GM23338 (cell line): ENCODE data around the gene PLIN4. TPM values are rescaled to one million over a fixed set of nuclear protein-coding genes. Genes with fewer than 3 reads are reported as not detected.

ENCODE experiments used
- ATAC-seq: fragments of 200-7000 bp; cut with Tn5 transposase; 3 replicates; pipeline ENCODE4 v1.9.1; 2020
- DNase-seq: peaks from one replicate; pipeline ENCODE4 v3.0.0-alpha.2; 2015; ENCODE audit warnings: low spot score
- H2AFZ ChIP-seq: fragments of 200-600 bp; sonication (generic); 2 replicates; pipeline ENCODE4 v1.8.0; 2016; ENCODE audit warnings: antibody characterized with exemption, mild to moderate bottlenecking, moderate library complexity
- H3F3A ChIP-seq: fragments of 200-600 bp; sonication (generic); replicated peaks from 2 replicates; pipeline ENCODE4 v1.8.0; 2017; ENCODE audit warnings: antibody characterized with exemption, mixed run types, low read depth
- H3K27ac ChIP-seq: fragments of 200-600 bp; sonication (generic); 2 replicates; pipeline ENCODE4 v1.6.1; 2016; ENCODE audit warnings: low read depth
- H3K27me3 ChIP-seq: fragments of 200-600 bp; sonication (generic); 2 replicates; pipeline ENCODE4 v1.8.0; 2016; ENCODE audit warnings: mild to moderate bottlenecking, mixed run types, moderate library complexity; ENCODE audit not compliant: insufficient read depth
- H3K36me3 ChIP-seq: fragments of 200-600 bp; sonication (generic); 2 replicates; pipeline ENCODE4 v1.8.0; 2016; ENCODE audit warnings: mild to moderate bottlenecking; ENCODE audit not compliant: insufficient read depth
- H3K4me1 ChIP-seq: fragments of 200-600 bp; sonication (generic); 2 replicates; pipeline ENCODE4 v1.8.0; 2016; ENCODE audit warnings: mild to moderate bottlenecking, moderate library complexity; ENCODE audit not compliant: insufficient read depth
- H3K4me2 ChIP-seq: fragments of 200-600 bp; sonication (generic); 2 replicates; pipeline ENCODE4 v1.7.1; 2017; ENCODE audit warnings: mixed run types
- H3K4me3 ChIP-seq: fragments of 200-600 bp; sonication (generic); 2 replicates; pipeline ENCODE4 v1.6.1; 2016; ENCODE audit warnings: mixed run types
- H3K79me2 ChIP-seq: fragments of 200-600 bp; sonication (generic); replicated peaks from 2 replicates; pipeline ENCODE4 v1.8.0; 2017; ENCODE audit warnings: mild to moderate bottlenecking; ENCODE audit not compliant: insufficient read depth
- H3K9me2 ChIP-seq: fragments of 200-600 bp; sonication (generic); 2 replicates; pipeline ENCODE4 v1.8.0; 2017; ENCODE audit not compliant: insufficient read depth
- H4K20me1 ChIP-seq: fragments of 200-600 bp; sonication (generic); replicated peaks from 2 replicates; pipeline ENCODE4 v1.8.0; 2017; ENCODE audit warnings: mild to moderate bottlenecking; ENCODE audit not compliant: insufficient read depth
- H3K27ac Mint-ChIP-seq: 2 replicates; pipeline ENCODE4 v1.8.0; 2020; ENCODE audit warnings: inconsistent platforms, mild to moderate bottlenecking, moderate library complexity, mixed read lengths
- H3K27me3 Mint-ChIP-seq: 3 replicates; pipeline ENCODE4 v1.8.0; 2022; ENCODE audit warnings: low read depth, mild to moderate bottlenecking, moderate library complexity, mixed read lengths, inconsistent platforms; ENCODE audit not compliant: insufficient read depth, poor library complexity
- H3K36me3 Mint-ChIP-seq: 3 replicates; pipeline ENCODE4 v1.8.0; 2021; ENCODE audit warnings: low read depth, mild to moderate bottlenecking, inconsistent platforms, moderate library complexity, mixed read lengths
- H3K4me1 Mint-ChIP-seq: 3 replicates; pipeline ENCODE4 v1.8.0; 2020; ENCODE audit warnings: mild to moderate bottlenecking, inconsistent platforms, mixed read lengths
- H3K4me3 Mint-ChIP-seq: 3 replicates; pipeline ENCODE4 v1.8.0; 2021; ENCODE audit warnings: moderate library complexity, mild to moderate bottlenecking, inconsistent platforms, mixed read lengths
- H3K9me3 Mint-ChIP-seq: 3 replicates; pipeline ENCODE4 v1.8.0; 2020; ENCODE audit warnings: moderate library complexity, mild to moderate bottlenecking, inconsistent platforms, mixed read lengths
- CREB1 ChIP-seq: fragments of 250-450 bp; sonication (Bioruptor Pico); IDR thresholded peaks from 2 replicates; pipeline ENCODE4 v1.5.0; 2020; ENCODE audit warnings: low read depth, mild to moderate bottlenecking, moderate library complexity
- ETS1 ChIP-seq: IDR thresholded peaks from 2 replicates; pipeline ENCODE4 v1.6.1; 2016; ENCODE audit warnings: antibody characterized with exemption
- EZH2 ChIP-seq: fragments of 200-600 bp; sonication (generic); IDR thresholded peaks from one replicate; pipeline ENCODE4 v1.8.0; 2017; ENCODE audit warnings: antibody characterized with exemption, mild to moderate bottlenecking, low read depth; ENCODE audit not compliant: unreplicated experiment
- EZH2phosphoT487 ChIP-seq: fragments of 200-600 bp; sonication (generic); IDR thresholded peaks from one replicate; pipeline ENCODE4 v1.8.1; 2018; ENCODE audit warnings: antibody characterized with exemption; ENCODE audit not compliant: unreplicated experiment
- JUNB ChIP-seq: IDR thresholded peaks from one replicate; pipeline ENCODE4 v1.6.1; 2016; ENCODE audit warnings: antibody characterized with exemption; ENCODE audit not compliant: unreplicated experiment
- STAT1 ChIP-seq: IDR thresholded peaks from one replicate; pipeline ENCODE4 v1.6.1; 2016; ENCODE audit warnings: antibody characterized with exemption; ENCODE audit not compliant: unreplicated experiment
- ZNF331 ChIP-seq: fragments of 250-450 bp; sonication (Bioruptor Pico); IDR thresholded peaks from 2 replicates; pipeline ENCODE4 v1.5.0; 2020; ENCODE audit warnings: low read depth, mild to moderate bottlenecking, moderate library complexity
- polyA plus RNA-seq: library from polyadenylated mRNA; unstranded; fragments of >200 nt; fragmentation: Nextera tagmentation; extraction: Ambion mirVana; gene quantifications from 2 replicates; pipeline ENCODE4 v1.2.1, GENCODE V29; 2016
- total RNA-seq: library from RNA; depleted of rRNA; stranded (reverse); fragments of >200 nt; shearing (Covaris generic); gene quantifications from 2 replicates; pipeline ENCODE4 v1.2.3, GENCODE V29; 2014; rRNA removed
- TF ChIP-seq, protein P1 (sequence below), 2 experiments: fragments of 200-600 bp in 1 of 2; sonication (generic) in 1 of 2; conservative IDR thresholded peaks; 2 replicates each; pipeline versions ENCODE4 v1.5.1 to v1.6.1; 2016 to 2017; ENCODE audit warnings: antibody characterized with exemption in 2 of 2, low read depth in 2 of 2, mild to moderate bottlenecking in 2 of 2, moderate library complexity in 1 of 2

PLIN4 gene
- total and polyA plus RNA-seq, 2 experiments from 2014 or later, result 0.19 to 0.59 TPM

- no peak overlapping the region for H3K27ac ChIP-seq
- no peak overlapping the region for H3K4me3 ChIP-seq
- no peak for TF ChIP-seq EZH2
- TF ChIP-seq EZH2phosphoT487, result no peak
- no peak for TF ChIP-seq ETS1
- TF ChIP-seq STAT1, result no peak
- TF ChIP-seq CREB1 (CRISPR knock-in tag), result no peak
- no peak for TF ChIP-seq ZNF331 (CRISPR knock-in tag)
- TF ChIP-seq, protein P1, sequence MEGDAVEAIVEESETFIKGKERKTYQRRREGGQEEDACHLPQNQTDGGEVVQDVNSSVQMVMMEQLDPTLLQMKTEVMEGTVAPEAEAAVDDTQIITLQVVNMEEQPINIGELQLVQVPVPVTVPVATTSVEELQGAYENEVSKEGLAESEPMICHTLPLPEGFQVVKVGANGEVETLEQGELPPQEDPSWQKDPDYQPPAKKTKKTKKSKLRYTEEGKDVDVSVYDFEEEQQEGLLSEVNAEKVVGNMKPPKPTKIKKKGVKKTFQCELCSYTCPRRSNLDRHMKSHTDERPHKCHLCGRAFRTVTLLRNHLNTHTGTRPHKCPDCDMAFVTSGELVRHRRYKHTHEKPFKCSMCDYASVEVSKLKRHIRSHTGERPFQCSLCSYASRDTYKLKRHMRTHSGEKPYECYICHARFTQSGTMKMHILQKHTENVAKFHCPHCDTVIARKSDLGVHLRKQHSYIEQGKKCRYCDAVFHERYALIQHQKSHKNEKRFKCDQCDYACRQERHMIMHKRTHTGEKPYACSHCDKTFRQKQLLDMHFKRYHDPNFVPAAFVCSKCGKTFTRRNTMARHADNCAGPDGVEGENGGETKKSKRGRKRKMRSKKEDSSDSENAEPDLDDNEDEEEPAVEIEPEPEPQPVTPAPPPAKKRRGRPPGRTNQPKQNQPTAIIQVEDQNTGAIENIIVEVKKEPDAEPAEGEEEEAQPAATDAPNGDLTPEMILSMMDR (conservative IDR thresholded peaks at IDR 0.05; ENCODE audit: low read depth in 2 of 2), result peak in 1 of 2 experiments; percentile 26; a peak in 2 of 4 replicates
- no peak for TF ChIP-seq JUNB
- DNase-seq (no peak), ATAC-seq (no peak)
- H4K20me1 ChIP-seq, result peaks cover 6% of the 10 kb centered on the region
- peaks cover 42% of the 10 kb centered on the region for H3K27me3 Mint-ChIP-seq
- H3K36me3 Mint-ChIP-seq, result peaks cover 35% of the 10 kb centered on the region
- no peak overlapping the region for H3K4me2 ChIP-seq
- no peaks in the 10 kb centered on the region for H3F3A ChIP-seq
- H3K4me1 ChIP-seq, result peaks cover 8% of the 10 kb centered on the region
- H3K4me3 Mint-ChIP-seq, result no peak overlapping the region
- 0 out of 2 replicates have a peak, but pooled peaks cover 4% of the 10 kb centered on the region for H3K79me2 ChIP-seq
- no peaks in the 10 kb centered on the region for H3K27me3 ChIP-seq
- no peaks in the 10 kb centered on the region; the same call in 1 of the 3 replicates for H3K9me3 Mint-ChIP-seq
- peaks cover 14% of the 10 kb centered on the region for H3K4me1 Mint-ChIP-seq
- no peaks in the 10 kb centered on the region for H3K36me3 ChIP-seq
- H3K9me2 ChIP-seq, result no peaks in the 10 kb centered on the region
- H3K27ac Mint-ChIP-seq, result no peak overlapping the region
- no peak overlapping the region for H2AFZ ChIP-seq
Observed at GRCh38 chr19:4452230-4452990, 65.9 kb downstream of the PLIN4 start.

Other genes starting within 250 kb of the PLIN4 start
- 1.8 and 7.5 TPM in 2 replicates for gene SHD, start 239.2 kb downstream of the PLIN4 start, total RNA-seq
- gene SHD, start 239.2 kb downstream of the PLIN4 start, polyA plus RNA-seq, result 6.4 and 8.0 TPM in 2 replicates
- 0.76 and 0.93 TPM in 2 replicates for gene TMIGD2, start 216.1 kb downstream of the PLIN4 start, total RNA-seq
- gene TMIGD2, start 216.1 kb downstream of the PLIN4 start, polyA plus RNA-seq, result 0.24 and 0.79 TPM in 2 replicates
- 54.0 and 82.9 TPM in 2 replicates for gene FSD1, start 213.9 kb downstream of the PLIN4 start, total RNA-seq
- 50.7 and 52.1 TPM in 2 replicates for gene FSD1, start 213.9 kb downstream of the PLIN4 start, polyA plus RNA-seq
- gene STAP2, start 179.7 kb downstream of the PLIN4 start, total RNA-seq, result 9.2 and 15.1 TPM in 2 replicates
- 20.7 and 21.7 TPM in 2 replicates for gene STAP2, start 179.7 kb downstream of the PLIN4 start, polyA plus RNA-seq
- 9.1 and 15.6 TPM in 2 replicates for gene MPND, start 174.9 kb downstream of the PLIN4 start, total RNA-seq
- gene MPND, start 174.9 kb downstream of the PLIN4 start, polyA plus RNA-seq, result 11.8 and 22.5 TPM in 2 replicates
- gene SH3GL1, start 117.9 kb downstream of the PLIN4 start, total RNA-seq, result 85.8 and 89.5 TPM in 2 replicates
- 73.1 and 75.6 TPM in 2 replicates for gene SH3GL1, start 117.9 kb downstream of the PLIN4 start, polyA plus RNA-seq
- gene CHAF1A, start 115.8 kb downstream of the PLIN4 start, total RNA-seq, result 84.1 and 113 TPM in 2 replicates
- gene CHAF1A, start 115.8 kb downstream of the PLIN4 start, polyA plus RNA-seq, result 109 and 125 TPM in 2 replicates
- 21.6 TPM in 2 replicates for gene UBXN6, start 60.7 kb downstream of the PLIN4 start, total RNA-seq
- 19.1 and 20.4 TPM in 2 replicates for gene UBXN6, start 60.7 kb downstream of the PLIN4 start, polyA plus RNA-seq
- 94.6 and 113 TPM in 2 replicates for gene HDGFL2, start 46.2 kb downstream of the PLIN4 start, total RNA-seq
- 64.8 and 72.4 TPM in 2 replicates for gene HDGFL2, start 46.2 kb downstream of the PLIN4 start, polyA plus RNA-seq
- 0.47 and 3.5 TPM in 2 replicates for gene PLIN5, start 16.7 kb upstream of the PLIN4 start, total RNA-seq
- 1.5 and 1.9 TPM in 2 replicates for gene PLIN5, start 16.7 kb upstream of the PLIN4 start, polyA plus RNA-seq
- 0.45 and 0.54 TPM in 2 replicates for gene LRG1, start 21.6 kb upstream of the PLIN4 start, total RNA-seq
- 0.21 and 0.43 TPM in 2 replicates for gene LRG1, start 21.6 kb upstream of the PLIN4 start, polyA plus RNA-seq
- 39.8 and 42.7 TPM in 2 replicates for gene SEMA6B, start 41.2 kb upstream of the PLIN4 start, total RNA-seq
- gene SEMA6B, start 41.2 kb upstream of the PLIN4 start, polyA plus RNA-seq, result 5.3 and 6.9 TPM in 2 replicates
- gene TNFAIP8L1, start 121.0 kb upstream of the PLIN4 start, total RNA-seq, result 3.3 and 4.1 TPM in 2 replicates
- gene TNFAIP8L1, start 121.0 kb upstream of the PLIN4 start, polyA plus RNA-seq, result 2.7 and 3.2 TPM in 2 replicates
- gene MYDGF, start 151.9 kb upstream of the PLIN4 start, total RNA-seq, result 42.3 and 49.4 TPM in 2 replicates
- gene MYDGF, start 151.9 kb upstream of the PLIN4 start, polyA plus RNA-seq, result 99.5 and 99.7 TPM in 2 replicates
- gene DPP9, start 205.4 kb upstream of the PLIN4 start, total RNA-seq, result 30.8 and 49.2 TPM in 2 replicates
- 18.6 and 19.5 TPM in 2 replicates for gene DPP9, start 205.4 kb upstream of the PLIN4 start, polyA plus RNA-seq